Brain microvascular endothelial cell (primary cell): ENCODE measurements around the gene TEDC2.
A peak's percentile ranks its signal among the peaks of the same experiment; 100 is the strongest.

Experiments
- DNase-seq: peaks from one replicate; pipeline ENCODE4 v3.0.0-alpha.2; 2020
- H3K27ac ChIP-seq: fragments of 250-450 bp; sonication (Bioruptor Pico); 2 replicates; pipeline ENCODE4 v1.5.1; 2020; ENCODE audit warnings: mild to moderate bottlenecking, moderate library complexity
- H3K27me3 ChIP-seq: fragments of 250-450 bp; sonication (Bioruptor Pico); replicated peaks from 2 replicates; pipeline ENCODE4 v1.5.1; 2020; ENCODE audit warnings: mild to moderate bottlenecking
- H3K36me3 ChIP-seq: fragments of 250-450 bp; sonication (Bioruptor Pico); replicated peaks from 2 replicates; pipeline ENCODE4 v1.5.1; 2020; ENCODE audit warnings: mild to moderate bottlenecking
- H3K4me3 ChIP-seq: 2 replicates; pipeline ENCODE4 v1.5.1; 2011; ENCODE audit warnings: low read depth, mild to moderate bottlenecking, control low read depth, low read length, moderate library complexity
- in situ Hi-C: cut with HindIII; loops from 2 replicates; pipeline ENCODE4 v1.10.0; 2017; ENCODE audit warnings: low sequenced_read_pairs, low pct_ligation_motif_present
- TF ChIP-seq, protein P1 (sequence below): IDR thresholded peaks from 2 replicates; pipeline ENCODE4 v1.5.1; 2011; ENCODE audit warnings: low read depth, mild to moderate bottlenecking, moderate library complexity, low read length, control low read depth, inconsistent platforms; ENCODE audit errors: missing control alignments

TEDC2 gene

DNA sequence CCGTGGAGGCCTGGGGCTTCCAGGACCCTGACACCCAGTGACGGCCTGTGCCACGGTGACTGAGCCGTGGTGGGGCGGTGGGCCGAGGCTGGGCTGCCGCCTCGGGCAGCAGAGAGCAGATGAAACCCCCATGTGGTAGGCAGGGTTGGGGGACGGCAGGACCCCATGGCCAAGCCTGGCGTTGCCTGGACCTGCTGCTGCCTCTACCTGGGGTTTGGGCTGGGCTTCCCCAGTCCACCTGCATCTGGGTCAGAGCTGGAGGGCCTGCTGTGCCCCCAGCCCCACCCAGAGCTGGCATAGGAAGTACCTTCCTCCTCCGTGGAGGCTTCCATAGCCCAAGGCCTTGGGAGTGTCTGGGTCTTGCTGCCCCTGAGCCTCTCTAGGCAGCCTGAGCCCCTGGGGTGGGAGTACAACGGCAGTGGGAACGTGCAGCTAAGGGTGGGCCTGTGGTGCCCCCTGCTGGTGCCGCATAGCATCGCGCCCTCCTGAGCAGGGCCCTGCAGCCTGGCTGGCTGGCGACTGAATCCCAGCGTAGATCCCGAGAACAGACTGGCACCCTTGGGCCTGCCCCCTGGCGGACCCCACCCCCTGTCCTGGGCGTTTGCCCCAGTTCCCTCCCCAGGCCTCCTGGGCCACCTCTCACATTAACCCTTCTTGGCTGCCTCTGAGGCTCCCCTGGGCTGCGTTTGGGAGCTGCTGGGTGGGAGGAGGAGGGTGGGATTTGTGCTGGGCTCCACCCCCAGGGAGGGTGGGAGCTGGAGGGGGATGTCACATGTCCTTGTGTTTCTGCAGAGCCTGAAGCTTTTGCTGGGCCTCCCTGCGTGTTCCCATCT is 41.2 kb downstream of the TEDC2 start:
- TF ChIP-seq, protein P1, sequence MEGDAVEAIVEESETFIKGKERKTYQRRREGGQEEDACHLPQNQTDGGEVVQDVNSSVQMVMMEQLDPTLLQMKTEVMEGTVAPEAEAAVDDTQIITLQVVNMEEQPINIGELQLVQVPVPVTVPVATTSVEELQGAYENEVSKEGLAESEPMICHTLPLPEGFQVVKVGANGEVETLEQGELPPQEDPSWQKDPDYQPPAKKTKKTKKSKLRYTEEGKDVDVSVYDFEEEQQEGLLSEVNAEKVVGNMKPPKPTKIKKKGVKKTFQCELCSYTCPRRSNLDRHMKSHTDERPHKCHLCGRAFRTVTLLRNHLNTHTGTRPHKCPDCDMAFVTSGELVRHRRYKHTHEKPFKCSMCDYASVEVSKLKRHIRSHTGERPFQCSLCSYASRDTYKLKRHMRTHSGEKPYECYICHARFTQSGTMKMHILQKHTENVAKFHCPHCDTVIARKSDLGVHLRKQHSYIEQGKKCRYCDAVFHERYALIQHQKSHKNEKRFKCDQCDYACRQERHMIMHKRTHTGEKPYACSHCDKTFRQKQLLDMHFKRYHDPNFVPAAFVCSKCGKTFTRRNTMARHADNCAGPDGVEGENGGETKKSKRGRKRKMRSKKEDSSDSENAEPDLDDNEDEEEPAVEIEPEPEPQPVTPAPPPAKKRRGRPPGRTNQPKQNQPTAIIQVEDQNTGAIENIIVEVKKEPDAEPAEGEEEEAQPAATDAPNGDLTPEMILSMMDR = peak; percentile 97
- peak; percentile 71 for DNase-seq
- peak overlapping the region; percentile 41 for H3K4me3 ChIP-seq
- peaks cover 14% of the 10 kb centered on the region for H3K36me3 ChIP-seq
- no peaks in the 10 kb centered on the region for H3K27me3 ChIP-seq
- no peak overlapping the region for H3K27ac ChIP-seq
- in situ Hi-C loops = no loop called here

DNA sequence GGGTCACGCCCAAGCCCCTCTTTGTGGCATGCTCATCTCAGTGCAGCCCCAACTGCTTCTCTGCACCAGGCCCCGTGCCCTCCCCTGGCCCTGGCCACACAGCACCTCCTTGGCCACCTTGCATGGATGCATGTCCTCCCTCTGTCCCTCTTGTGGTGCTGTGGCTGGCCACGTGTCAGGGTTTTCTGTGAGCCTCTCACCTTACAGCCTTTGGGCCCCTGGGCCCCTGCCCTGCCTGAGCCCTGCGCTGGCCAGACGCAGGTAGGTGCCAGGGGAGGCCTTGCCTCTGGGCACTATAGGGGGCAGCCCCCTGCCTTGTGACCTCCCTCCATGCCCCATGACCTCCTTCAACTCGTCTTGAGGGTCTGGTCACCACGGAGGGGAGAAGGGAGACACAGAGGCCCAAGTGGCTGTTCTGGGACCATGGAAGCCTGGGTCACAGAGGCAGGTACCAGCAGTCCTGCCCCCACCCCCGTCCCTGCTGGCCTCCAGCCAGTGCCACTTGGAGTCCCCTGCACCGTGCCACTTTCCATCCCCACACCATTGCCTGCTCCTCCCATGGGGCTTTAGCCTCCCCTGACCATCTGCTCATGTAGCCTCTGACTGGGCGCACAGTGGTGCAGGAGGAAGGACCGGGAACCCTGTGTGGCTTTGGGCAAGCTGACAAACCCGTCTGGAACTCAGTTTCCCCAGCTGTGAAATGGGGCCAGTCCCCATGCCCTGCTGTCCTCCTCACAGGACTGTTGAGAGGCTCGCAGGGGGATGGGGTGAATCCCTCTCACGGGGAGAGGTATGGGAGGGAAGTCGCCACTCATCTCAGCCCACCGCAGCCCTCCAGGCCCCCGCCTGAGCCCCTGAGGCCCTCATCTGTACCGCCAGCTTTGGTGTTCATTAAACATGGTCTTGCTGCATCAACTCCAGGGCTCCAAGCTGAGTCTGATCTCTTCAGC is 42.3 kb downstream of the TEDC2 start:
- H3K36me3 ChIP-seq = peaks cover 6% of the 10 kb centered on the region
- DNase-seq = no peak

DNA sequence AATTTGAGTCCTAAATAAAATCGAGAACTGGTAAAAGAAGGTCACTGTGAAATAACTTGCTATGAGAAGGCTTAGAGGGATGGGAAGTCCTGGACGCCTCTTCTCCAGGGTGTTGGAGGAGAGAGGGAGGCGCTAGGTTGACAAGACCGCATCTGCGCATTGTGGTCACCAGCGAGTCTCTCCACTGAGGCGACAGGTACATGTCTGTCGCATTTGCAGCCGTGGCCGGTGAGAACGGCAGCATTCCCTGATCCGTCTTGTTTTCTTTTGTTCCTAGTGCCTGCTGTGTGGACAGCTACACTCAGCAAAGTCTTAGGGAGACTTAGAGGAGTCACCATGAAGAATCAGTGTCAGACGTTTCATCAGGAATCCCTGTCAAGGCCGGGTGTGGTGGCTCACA is 45.8 kb downstream of the TEDC2 start:
- Histone ChIP-seq H3K27me3 (no peaks in the 10 kb centered on the region), H3K36me3 (peaks cover 2% of the 10 kb centered on the region), H3K27ac (no peak overlapping the region), H3K4me3 (no peak overlapping the region)
- TF ChIP-seq, protein P1 = no peak
- no peak for DNase-seq
- in situ Hi-C loops = no loop called here

More for the DNA sequence above, 42.3 kb downstream of the TEDC2 start:
- no peaks in the 10 kb centered on the region for H3K27me3 ChIP-seq
- TF ChIP-seq, protein P1 = no peak
- in situ Hi-C loops = no loop called here
- H3K27ac ChIP-seq = no peak overlapping the region
- H3K4me3 ChIP-seq = no peak overlapping the region

DNA sequence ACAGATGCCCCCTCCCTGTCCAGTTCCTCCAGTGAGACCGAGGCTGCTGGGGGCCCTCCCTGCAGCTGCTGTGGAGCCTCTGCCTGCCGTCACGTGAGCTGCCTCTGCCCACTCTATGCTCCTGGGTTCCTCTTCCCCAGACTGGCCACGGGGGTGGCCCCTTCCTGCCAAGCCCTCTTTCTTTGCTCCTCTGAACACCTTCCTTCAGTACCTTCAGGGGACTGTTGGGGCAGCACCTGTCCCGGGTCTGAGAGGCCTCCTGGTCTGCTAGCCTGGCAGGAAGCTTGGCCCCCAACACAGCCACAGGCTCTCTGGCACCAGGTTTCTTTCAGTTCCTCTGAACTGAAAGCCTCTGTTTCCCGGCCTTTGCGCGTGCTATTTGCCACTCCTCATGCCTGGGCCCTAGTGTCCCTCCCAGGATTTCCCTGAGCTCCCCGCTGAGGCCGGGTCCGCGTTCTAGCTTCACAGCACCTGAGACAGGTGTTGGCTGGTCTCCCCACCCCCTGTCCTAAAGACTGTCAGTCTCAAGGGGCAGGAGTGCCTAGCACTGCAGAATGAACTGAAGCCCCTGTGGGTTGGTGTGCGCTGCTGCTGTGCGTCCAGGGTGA is 47.2 kb downstream of the TEDC2 start:
- H3K36me3 ChIP-seq = no peaks in the 10 kb centered on the region
- TF ChIP-seq, protein P1 = no peak
- no peak overlapping the region for H3K4me3 ChIP-seq
- H3K27ac ChIP-seq = no peak overlapping the region
- no peaks in the 10 kb centered on the region for H3K27me3 ChIP-seq
- no peak for DNase-seq
- in situ Hi-C loops = no loop called here

DNA sequence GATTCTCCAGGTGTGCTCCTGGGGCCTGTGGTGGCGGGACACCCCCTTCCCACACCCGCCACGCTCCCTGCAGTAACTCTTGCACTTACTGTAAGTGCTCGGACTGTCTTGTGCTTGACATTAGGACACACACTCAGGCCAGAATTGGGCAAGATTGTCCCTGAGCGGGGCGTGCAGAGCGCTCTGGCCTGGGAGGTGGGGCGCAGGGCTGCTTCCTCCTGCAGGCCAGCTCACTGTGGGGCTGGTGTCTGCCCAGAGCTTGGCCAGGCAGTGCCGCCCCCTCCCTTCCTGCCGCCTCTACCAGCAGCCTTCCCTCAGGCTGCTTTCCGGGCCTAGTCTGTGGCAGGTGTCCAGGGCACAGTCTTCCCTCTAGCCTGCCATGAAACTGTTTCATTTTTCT is 47.8 kb downstream of the TEDC2 start:
- Histone ChIP-seq H3K4me3 (no peak overlapping the region), H3K27me3 (no peaks in the 10 kb centered on the region), H3K27ac (no peak overlapping the region), H3K36me3 (no peaks in the 10 kb centered on the region)
- TF ChIP-seq, protein P1 = no peak
- no peak for DNase-seq
- in situ Hi-C loops = no loop called here
